Inflammatory macrophage (primary cell): ENCODE measurements around the gene DHCR24.

Experiments used
- DNase-seq, 2 donors: peaks; one replicate each; pipeline ENCODE4 v3.0.0-alpha.2; 2020 to 2022

Gene DHCR24

GRCh38 chr1:54864460-54865208 lies 22.4 kb downstream of the DHCR24 start:
- no peak for DNase-seq

GRCh38 chr1:54863267-54863665 lies 23.7 kb downstream of the DHCR24 start:
- no peak for DNase-seq

- DNase-seq, result peak in 1 of 2 donors; percentile 45
Observed at GRCh38 chr1:54861070-54861761, 25.8 kb downstream of the DHCR24 start.

GRCh38 chr1:54859700-54860391 lies 27.1 kb downstream of the DHCR24 start:
- peak in 1 of 2 donors; percentile 20 for DNase-seq

- DNase-seq, result peak; percentile 62 to 81
Observed at GRCh38 chr1:54857746-54858561, 29.0 kb downstream of the DHCR24 start.

- DNase-seq, result no peak
Observed at GRCh38 chr1:54857141-54857540, 29.9 kb downstream of the DHCR24 start.

- DNase-seq, result no peak
Observed at GRCh38 chr1:54854381-54855020, 32.5 kb downstream of the DHCR24 start.

- no peak for DNase-seq
Observed at GRCh38 chr1:54853793-54854370, 33.1 kb downstream of the DHCR24 start.

GRCh38 chr1:54853096-54853792 lies 33.8 kb downstream of the DHCR24 start:
- no peak for DNase-seq

- no peak for DNase-seq
Observed at GRCh38 chr1:54851936-54852524, 35.0 kb downstream of the DHCR24 start.

- no peak for DNase-seq
Observed at GRCh38 chr1:54851406-54851805, 35.6 kb downstream of the DHCR24 start.

GRCh38 chr1:54850737-54851136 lies 36.3 kb downstream of the DHCR24 start:
- peak; percentile 80 to 91 for DNase-seq

GRCh38 chr1:54850069-54850730 lies 36.8 kb downstream of the DHCR24 start:
- DNase-seq, result no peak

- DNase-seq, result no peak
Observed at GRCh38 chr1:54849219-54850068, 37.6 kb downstream of the DHCR24 start.

GRCh38 chr1:54848134-54848948 lies 38.7 kb downstream of the DHCR24 start:
- DNase-seq, result no peak

GRCh38 chr1:54846716-54847284 lies 40.2 kb downstream of the DHCR24 start:
- no peak for DNase-seq

- no peak for DNase-seq
Observed at GRCh38 chr1:54846301-54846700, 40.7 kb downstream of the DHCR24 start.

GRCh38 chr1:54845772-54846171 lies 41.2 kb downstream of the DHCR24 start:
- DNase-seq, result no peak
